ENCODE results near the gene PIK3R1.

GRCh38 chr5:68292316-68292715, 76.8 kb downstream of the PIK3R1 start:
- TF ChIP-seq CTCF (IDR thresholded peaks at IDR 0.05) (no peak), POLR2A (IDR thresholded peaks at IDR 0.05) (no peak), POLR2AphosphoS5 (IDR thresholded peaks at IDR 0.05) (no peak)

All from stomach (tissue), 4 donors.